Inferior parietal cortex (tissue), 1 donor: ENCODE results near the gene CACNA1D.

Experiments used
- DNase-seq: peaks from one replicate; pipeline ENCODE4 v3.0.0-alpha.2; 2016; ENCODE audit errors: extremely low spot score

The CACNA1D gene

GRCh38 chr3:53845103-53845880 lies 350.9 kb downstream of the CACNA1D start:
- DNase-seq, result peak; percentile 39

- no peak for DNase-seq
These were observed 351.4 kb downstream of the CACNA1D start for GRCh38 chr3:53845881-53846133.

GRCh38 chr3:53846134-53846850 lies 351.9 kb downstream of the CACNA1D start, which contains the start of the genes CHDH and IL17RB:
Gene CHDH (minus strand): TSS chr3:53846419. CDS start chr3:53824008, 22,411 bp downstream.
Gene IL17RB (plus strand): TSS chr3:53846568. CDS start chr3:53846589, 21 bp downstream.
- DNase-seq, result peak; percentile 44

- no peak for DNase-seq
These were observed 352.4 kb downstream of the CACNA1D start for GRCh38 chr3:53846851-53847155.

GRCh38 chr3:53849916-53850315 lies 355.5 kb downstream of the CACNA1D start:
- no peak for DNase-seq

- no peak for DNase-seq
These were observed 356.5 kb downstream of the CACNA1D start for GRCh38 chr3:53850895-53851294.

GRCh38 chr3:53856964-53857363 lies 362.6 kb downstream of the CACNA1D start:
- no peak for DNase-seq

- DNase-seq, result no peak
These were observed 363.8 kb downstream of the CACNA1D start for GRCh38 chr3:53858096-53858741.

- no peak for DNase-seq
These were observed 364.8 kb downstream of the CACNA1D start for GRCh38 chr3:53859178-53859577.

- DNase-seq, result no peak
These were observed 365.8 kb downstream of the CACNA1D start for GRCh38 chr3:53860196-53860595.

- no peak for DNase-seq
These were observed 367.8 kb downstream of the CACNA1D start for GRCh38 chr3:53862241-53862640.

- DNase-seq, result no peak
These were observed 368.7 kb downstream of the CACNA1D start for GRCh38 chr3:53863145-53863544.
